MCF 10A (cell line): ENCODE data around the gene MACF1. TPM values are rescaled to one million over a fixed set of nuclear protein-coding genes. Genes with fewer than 3 reads are reported as not detected.
"Not testable (repeated sequence)": the region's sequence is repeated elsewhere in the genome, so short reads cannot be mapped to it uniquely, and the experiment has no call there.

ENCODE experiments used
- BruUV-seq: library from RNA; stranded (reverse); fragments of 400-500 nt; replicated peaks from 2 replicates; lab custom pipeline; 2021; lab: Mats Ljungman, UMichigan
- CTCF ChIA-PET: fragments of 300-600 bp; sonication (Branson Sonifier 250); formaldehyde crosslinking; extraction: SDS; loops from one replicate; lab custom pipeline; 2021; ENCODE audit warnings: antibody characterized with exemption, inconsistent platforms; lab: Yijun Ruan, JAX
- POLR2A ChIA-PET: fragments of 300-600, 350-650 bp; sonication (Branson Sonifier 250); formaldehyde crosslinking; extraction: SDS; loops from one replicate; lab custom pipeline; 2020; ENCODE audit warnings: antibody characterized with exemption, inconsistent platforms; lab: Yijun Ruan, JAX
- DNase-seq: peaks from one replicate; pipeline ENCODE4 v3.0.0-alpha.2; 2018; ENCODE audit not compliant: unreplicated experiment
- H3K27ac Mint-ChIP-seq: one replicate; pipeline ENCODE4 v1.8.0; 2022; ENCODE audit warnings: mild to moderate bottlenecking, low read depth, mixed read lengths; ENCODE audit not compliant: unreplicated experiment
- H3K27me3 Mint-ChIP-seq: one replicate; pipeline ENCODE4 v1.8.0; 2022; ENCODE audit warnings: mixed read lengths; ENCODE audit not compliant: insufficient read depth, unreplicated experiment
- H3K36me3 Mint-ChIP-seq: one replicate; pipeline ENCODE4 v1.8.0; 2022; ENCODE audit warnings: mild to moderate bottlenecking, moderate library complexity, mixed read lengths; ENCODE audit not compliant: insufficient read depth, unreplicated experiment
- H3K4me1 Mint-ChIP-seq: one replicate; pipeline ENCODE4 v1.8.0; 2022; ENCODE audit warnings: mixed read lengths; ENCODE audit not compliant: insufficient read depth, unreplicated experiment
- H3K4me3 Mint-ChIP-seq: one replicate; pipeline ENCODE4 v1.8.0; 2022; ENCODE audit warnings: mild to moderate bottlenecking, moderate library complexity, mixed read lengths; ENCODE audit not compliant: unreplicated experiment
- H3K9me3 Mint-ChIP-seq: one replicate; pipeline ENCODE4 v1.8.0; 2022; ENCODE audit warnings: mixed read lengths; ENCODE audit not compliant: unreplicated experiment
- intact Hi-C: fragments of 100-400 bp; cut with micrococcal nuclease; formaldehyde crosslinking; loops from 2 replicates; pipeline ENCODE4 v1.14.1; 2022
- total RNA-seq: library from RNA; stranded (reverse); gene quantifications from 2 replicates; pipeline ENCODE4 v1.2.3, GENCODE V29; 2022
- TF ChIP-seq, protein P1 (sequence below): fragments of 200-600 bp; IDR thresholded peaks from one replicate; pipeline ENCODE4 v1.8.0; 2022; ENCODE audit warnings: antibody characterized with exemption, mild to moderate bottlenecking; ENCODE audit not compliant: unreplicated experiment

MACF1 gene
- total RNA-seq, 1 experiment from 2014 or later: 188 TPM

DNA sequence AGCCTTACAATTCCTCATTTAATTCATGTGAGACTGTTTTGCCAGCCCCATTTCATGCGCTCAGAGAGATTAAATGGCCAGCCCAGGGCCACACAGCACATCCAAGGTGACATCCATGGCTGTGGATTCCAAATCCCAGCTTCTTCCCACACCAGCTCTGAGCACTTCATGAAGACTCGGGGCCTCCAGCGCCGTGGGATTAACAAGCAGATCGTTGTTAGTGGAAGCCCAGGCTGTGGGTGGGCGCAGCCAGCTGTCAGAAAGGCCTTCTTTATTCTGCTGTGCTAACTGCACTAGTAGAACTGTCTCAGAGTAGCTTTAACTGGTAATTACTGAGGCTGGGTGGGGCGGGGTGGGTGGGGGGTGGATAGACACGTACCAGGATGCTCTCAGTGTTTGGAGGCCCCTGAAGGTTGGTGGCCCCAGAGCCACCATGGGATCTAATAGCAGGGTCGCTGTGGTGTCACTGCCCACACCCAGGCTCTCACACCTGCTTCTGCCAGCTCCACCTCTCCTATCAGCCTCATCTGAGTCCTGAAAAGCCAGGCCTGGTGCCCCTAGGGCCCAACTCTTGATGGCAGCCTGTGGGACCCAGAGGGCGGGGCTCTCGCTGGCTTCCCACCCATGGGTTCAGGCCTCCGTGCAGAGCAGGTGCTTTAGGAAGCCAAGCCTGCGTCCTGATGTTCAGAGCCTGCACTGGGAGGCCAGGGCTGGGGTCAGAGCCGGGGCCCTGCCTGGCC, 290.3 kb downstream of the MACF1 start:
- no peak overlapping the region for H3K4me3 Mint-ChIP-seq
- H3K27ac Mint-ChIP-seq: no peak overlapping the region
- peaks cover 5% of the 10 kb centered on the region for H3K36me3 Mint-ChIP-seq
- CTCF ChIA-PET: no interaction called here
- no peaks in the 10 kb centered on the region for H3K4me1 Mint-ChIP-seq
- no peaks in the 10 kb centered on the region for H3K27me3 Mint-ChIP-seq
- no peak for DNase-seq
- no TSS peak for BruUV-seq
- H3K9me3 Mint-ChIP-seq: no peaks in the 10 kb centered on the region
- POLR2A ChIA-PET: no interaction called here
- TF ChIP-seq, protein P1, sequence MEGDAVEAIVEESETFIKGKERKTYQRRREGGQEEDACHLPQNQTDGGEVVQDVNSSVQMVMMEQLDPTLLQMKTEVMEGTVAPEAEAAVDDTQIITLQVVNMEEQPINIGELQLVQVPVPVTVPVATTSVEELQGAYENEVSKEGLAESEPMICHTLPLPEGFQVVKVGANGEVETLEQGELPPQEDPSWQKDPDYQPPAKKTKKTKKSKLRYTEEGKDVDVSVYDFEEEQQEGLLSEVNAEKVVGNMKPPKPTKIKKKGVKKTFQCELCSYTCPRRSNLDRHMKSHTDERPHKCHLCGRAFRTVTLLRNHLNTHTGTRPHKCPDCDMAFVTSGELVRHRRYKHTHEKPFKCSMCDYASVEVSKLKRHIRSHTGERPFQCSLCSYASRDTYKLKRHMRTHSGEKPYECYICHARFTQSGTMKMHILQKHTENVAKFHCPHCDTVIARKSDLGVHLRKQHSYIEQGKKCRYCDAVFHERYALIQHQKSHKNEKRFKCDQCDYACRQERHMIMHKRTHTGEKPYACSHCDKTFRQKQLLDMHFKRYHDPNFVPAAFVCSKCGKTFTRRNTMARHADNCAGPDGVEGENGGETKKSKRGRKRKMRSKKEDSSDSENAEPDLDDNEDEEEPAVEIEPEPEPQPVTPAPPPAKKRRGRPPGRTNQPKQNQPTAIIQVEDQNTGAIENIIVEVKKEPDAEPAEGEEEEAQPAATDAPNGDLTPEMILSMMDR: no peak
- intact Hi-C loops: no loop called here

DNA sequence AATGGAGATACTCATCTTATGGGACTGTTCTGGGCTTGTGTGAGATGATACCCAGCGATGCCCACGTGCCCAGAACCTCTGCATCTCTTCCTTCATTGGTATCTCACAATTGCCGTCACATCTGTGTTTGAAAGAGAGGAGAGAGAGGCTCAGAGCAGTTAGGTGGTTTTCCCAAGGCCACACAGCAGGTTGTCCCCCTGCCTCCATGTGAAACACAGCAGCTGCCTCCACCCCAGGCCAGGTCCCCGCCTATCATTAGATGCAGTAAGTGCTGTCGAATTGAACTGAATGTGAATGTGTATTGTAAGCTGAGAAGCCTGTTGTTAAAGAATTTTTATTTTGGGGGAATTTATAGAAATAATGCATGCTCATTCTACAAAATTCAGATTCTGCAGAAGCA, 292.0 kb downstream of the MACF1 start:
- H3K4me3 Mint-ChIP-seq, POLR2A ChIA-PET, H3K36me3 Mint-ChIP-seq, H3K27ac Mint-ChIP-seq, H3K27me3 Mint-ChIP-seq, H3K4me1 Mint-ChIP-seq, intact Hi-C loops, H3K9me3 Mint-ChIP-seq, DNase-seq, BruUV-seq: not testable (repeated sequence)
- CTCF ChIA-PET: interaction anchor here (0.6 kb wide), 1 partner anchor 193 kb away, joined by 3 read pairs; no protein-coding TSS in a partner anchor

DNA sequence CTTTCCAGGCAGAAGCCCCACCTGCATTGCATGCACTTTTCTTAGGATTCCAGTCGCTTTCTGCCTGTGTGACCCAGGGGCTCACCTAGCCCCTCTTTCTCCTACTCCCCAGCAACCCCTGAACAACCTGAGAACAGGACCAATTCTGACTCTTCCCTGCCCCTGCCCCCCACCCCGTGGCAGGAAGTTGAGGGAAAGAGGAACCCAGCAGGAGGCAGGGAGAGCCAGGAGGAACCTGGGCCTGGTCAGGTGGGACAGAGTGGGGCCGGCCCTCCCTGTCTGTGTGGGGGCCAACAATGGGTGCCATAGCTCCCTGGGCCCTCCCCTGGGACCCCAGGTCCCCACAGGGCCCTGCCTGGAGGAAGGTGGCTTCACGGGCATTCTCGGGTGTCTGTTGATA, 293.1 kb downstream of the MACF1 start:
- DNase-seq: no peak
- H3K4me3 Mint-ChIP-seq: no peak overlapping the region
- H3K27ac Mint-ChIP-seq: no peak overlapping the region
- peaks cover 6% of the 10 kb centered on the region for H3K4me1 Mint-ChIP-seq
- intact Hi-C loops: no loop called here
- no peaks in the 10 kb centered on the region for H3K9me3 Mint-ChIP-seq
- BruUV-seq: no TSS peak
- peaks cover 5% of the 10 kb centered on the region for H3K36me3 Mint-ChIP-seq
- CTCF ChIA-PET: no interaction called here
- POLR2A ChIA-PET: no interaction called here
- TF ChIP-seq, protein P1: no peak
- H3K27me3 Mint-ChIP-seq: no peaks in the 10 kb centered on the region

DNA sequence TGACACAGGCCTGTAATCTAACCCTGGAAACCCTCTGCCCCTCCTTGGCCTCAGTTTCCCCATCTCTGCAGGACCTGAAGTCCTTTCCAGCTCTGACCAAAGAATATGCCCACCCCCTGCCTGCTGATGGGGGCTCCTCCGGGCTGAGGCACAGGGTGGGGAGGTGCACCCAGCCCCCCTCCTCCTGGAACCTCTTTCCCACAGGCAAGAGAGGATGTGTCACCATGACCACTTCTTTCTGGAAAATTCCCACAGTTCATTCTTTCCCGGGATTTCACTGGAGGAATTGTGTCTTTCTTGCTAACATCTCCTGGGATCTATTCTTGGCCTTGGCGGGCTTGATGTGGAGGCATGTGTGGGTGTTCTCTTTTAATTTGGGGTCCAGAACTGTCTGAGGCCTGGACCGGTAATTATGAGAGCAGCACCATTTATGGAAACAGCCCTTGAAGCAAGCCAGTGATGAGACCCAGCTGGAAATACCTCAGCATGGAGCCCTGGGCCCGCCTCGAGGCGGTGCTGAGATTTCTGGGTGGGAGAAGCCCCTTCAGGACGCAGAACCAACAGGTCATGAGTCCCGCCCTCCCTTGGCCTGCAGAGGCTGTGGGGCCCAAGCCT, 293.7 kb downstream of the MACF1 start:
- H3K27ac Mint-ChIP-seq, H3K36me3 Mint-ChIP-seq, H3K9me3 Mint-ChIP-seq, DNase-seq, H3K4me1 Mint-ChIP-seq, H3K4me3 Mint-ChIP-seq, BruUV-seq, H3K27me3 Mint-ChIP-seq, intact Hi-C loops, POLR2A ChIA-PET, CTCF ChIA-PET: not testable (repeated sequence)

DNA sequence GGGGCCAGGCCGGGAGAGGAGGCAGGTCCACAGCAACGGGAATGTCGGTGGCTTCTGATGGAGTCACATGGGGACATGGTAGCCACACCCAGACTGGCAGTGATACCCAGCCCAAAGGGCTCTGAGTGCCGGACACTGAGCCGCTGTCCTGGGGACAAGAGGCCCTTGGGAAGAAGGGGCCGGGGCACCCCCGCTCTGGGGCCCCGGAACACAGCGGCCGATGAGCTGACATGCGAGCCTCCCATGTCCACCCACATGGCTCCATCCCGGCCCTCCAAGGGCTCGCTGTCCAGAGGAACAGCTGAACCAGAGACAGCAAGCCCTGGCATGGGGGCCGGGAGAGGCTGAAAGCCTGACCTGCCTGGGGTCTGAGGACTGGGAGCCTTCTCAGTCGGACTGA, 294.3 kb downstream of the MACF1 start:
- H3K4me1 Mint-ChIP-seq, POLR2A ChIA-PET, BruUV-seq, H3K9me3 Mint-ChIP-seq, DNase-seq, H3K4me3 Mint-ChIP-seq, H3K36me3 Mint-ChIP-seq, intact Hi-C loops, CTCF ChIA-PET, H3K27me3 Mint-ChIP-seq, H3K27ac Mint-ChIP-seq: not testable (repeated sequence)
